ENCODE results near the gene ZNF786. TPM values are rescaled to one million over a fixed set of nuclear protein-coding genes. Genes with fewer than 3 reads are reported as not detected.
"Not testable (repeated sequence)": the region's sequence is repeated elsewhere in the genome, so short reads cannot be mapped to it uniquely, and the experiment has no call there.

ZNF786 gene
- polyA plus RNA-seq, 3 donors = 0.84 to 2.6 (median 1.2) TPM

- no peaks in the 10 kb centered on the region for H3K4me1 Mint-ChIP-seq
- Histone ChIP-seq H3K9ac (ENCODE audit: insufficient read depth, low read length, poor library complexity, severe bottlenecking) (no peak overlapping the region), H2AFZ (ENCODE audit: insufficient read depth, low read depth, low read length, poor library complexity, severe bottlenecking) (no peak overlapping the region), H3K27ac (ENCODE audit: low read depth in 1 of 2, low read length in 2 of 2) (no peak overlapping the region), H4K20me1 (ENCODE audit: insufficient read depth, low read length) (no peaks in the 10 kb centered on the region), H3K4me1 (ENCODE audit: control insufficient read depth in 1 of 2, insufficient read depth in 2 of 2, low read length in 2 of 2) (no peaks in the 10 kb centered on the region), H3K79me2 (ENCODE audit: insufficient read depth, low read length) (no peaks in the 10 kb centered on the region), H3K9me3 (replicated peaks in 1 of 2; ENCODE audit: control insufficient read depth in 1 of 2, insufficient read depth in 1 of 2, low read length in 2 of 2) (peaks cover 10 to 18% of the 10 kb centered on the region in 2 donors), H3K4me2 (replicated peaks; ENCODE audit: extremely low read depth, low read length, poor library complexity, severe bottlenecking) (no peak overlapping the region), H3K36me3 (replicated peaks in 1 of 2; ENCODE audit: control insufficient read depth in 1 of 2, insufficient read depth in 2 of 2, low read length in 2 of 2) (no peaks in the 10 kb centered on the region), H3K4me3 (replicated peaks in 1 of 3; ENCODE audit: low read depth in 2 of 3, low read length in 3 of 3) (no peak overlapping the region), H3K27me3 (ENCODE audit: control insufficient read depth in 2 of 2, insufficient read depth in 2 of 2, low read length in 2 of 2) (no peaks in the 10 kb centered on the region)
- no peaks in the 10 kb centered on the region for H3K36me3 Mint-ChIP-seq
- intact Hi-C loops (cut with micrococcal nuclease) = no loop called here
- TF ChIP-seq CTCF (IDR thresholded peaks at IDR 0.05) = no peak
- peaks cover 0 to 3% (median 0%) of the 10 kb centered on the region in 3 donors for H3K27me3 Mint-ChIP-seq (ENCODE audit: low read depth in 3 of 3)
- no peak overlapping the region for H3K27ac Mint-ChIP-seq
- H3K4me3 Mint-ChIP-seq = no peak overlapping the region
- WGBS (ENCODE audit: insufficient coverage) = 100% methylated on average over 1 of the region's 1 CpG
- peaks cover 21 to 35% (median 25%) of the 10 kb centered on the region in 7 donors for H3K9me3 Mint-ChIP-seq
- no peak for DNase-seq
Observed at GRCh38 chr7:149036676-149037075, 53.8 kb downstream of the ZNF786 start.

DNA sequence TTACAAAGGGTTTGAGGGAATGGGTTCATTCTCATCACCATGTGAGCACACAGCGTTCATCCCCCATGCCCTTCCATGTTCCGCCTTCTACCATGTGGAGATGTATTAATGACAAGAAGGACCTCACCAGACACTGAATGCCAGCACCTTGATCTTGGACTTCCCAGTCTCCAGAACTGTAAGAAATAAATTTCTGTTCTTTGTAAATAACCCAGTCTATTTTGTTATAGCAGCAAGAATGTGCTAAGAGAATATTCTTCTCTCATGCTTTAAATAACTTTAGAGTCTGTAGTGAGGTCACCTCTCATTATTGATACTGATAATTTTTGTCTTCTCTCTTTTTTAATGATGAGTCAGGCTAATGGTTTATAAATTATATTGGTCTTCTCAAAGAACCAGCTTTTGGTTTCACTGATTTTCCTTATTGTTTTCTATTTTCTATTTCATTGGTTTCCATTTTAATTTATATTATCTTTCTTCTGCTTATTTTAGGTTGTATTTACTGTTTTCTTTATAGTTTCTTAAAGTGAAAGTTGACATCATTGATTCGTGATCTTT, 59.1 kb downstream of the ZNF786 start:
- peaks cover 20% of the 10 kb centered on the region for H3K4me1 Mint-ChIP-seq
- Histone ChIP-seq H3K9ac (ENCODE audit: insufficient read depth, low read length, poor library complexity, severe bottlenecking) (no peak overlapping the region), H3K79me2 (ENCODE audit: insufficient read depth, low read length) (peaks cover 17% of the 10 kb centered on the region), H3K4me3 (replicated peaks in 1 of 3; ENCODE audit: low read depth in 2 of 3, low read length in 3 of 3) (no peak overlapping the region), H4K20me1 (ENCODE audit: insufficient read depth, low read length) (no peaks in the 10 kb centered on the region), H2AFZ (ENCODE audit: insufficient read depth, low read depth, low read length, poor library complexity, severe bottlenecking) (no peak overlapping the region), H3K4me2 (replicated peaks; ENCODE audit: extremely low read depth, low read length, poor library complexity, severe bottlenecking) (no peak overlapping the region), H3K4me1 (ENCODE audit: control insufficient read depth in 1 of 2, insufficient read depth in 2 of 2, low read length in 2 of 2) (peaks cover 15 to 27% of the 10 kb centered on the region in 2 donors), H3K27ac (ENCODE audit: low read depth in 1 of 2, low read length in 2 of 2) (no peak overlapping the region), H3K36me3 (replicated peaks in 1 of 2; ENCODE audit: control insufficient read depth in 1 of 2, insufficient read depth in 2 of 2, low read length in 2 of 2) (no peaks in the 10 kb centered on the region), H3K27me3 (ENCODE audit: control insufficient read depth in 2 of 2, insufficient read depth in 2 of 2, low read length in 2 of 2) (no peaks in the 10 kb centered on the region), H3K9me3 (replicated peaks in 1 of 2; ENCODE audit: control insufficient read depth in 1 of 2, insufficient read depth in 1 of 2, low read length in 2 of 2) (peaks cover 5 to 6% of the 10 kb centered on the region in 2 donors)
- peaks cover 5 to 13% (median 8%) of the 10 kb centered on the region in 7 donors for H3K9me3 Mint-ChIP-seq
- intact Hi-C loops (cut with micrococcal nuclease) = no loop called here
- no peak overlapping the region for H3K27ac Mint-ChIP-seq
- H3K36me3 Mint-ChIP-seq = no peaks in the 10 kb centered on the region
- TF ChIP-seq CTCF (IDR thresholded peaks at IDR 0.05) = no peak
- no peak for DNase-seq
- WGBS (ENCODE audit: insufficient coverage) = no CpG with 5 or more reads among the region's 3 CpGs
- H3K27me3 Mint-ChIP-seq (ENCODE audit: low read depth in 3 of 3) = peaks cover 2 to 3% (median 2%) of the 10 kb centered on the region in 3 donors
- no peak overlapping the region for H3K4me3 Mint-ChIP-seq

DNA sequence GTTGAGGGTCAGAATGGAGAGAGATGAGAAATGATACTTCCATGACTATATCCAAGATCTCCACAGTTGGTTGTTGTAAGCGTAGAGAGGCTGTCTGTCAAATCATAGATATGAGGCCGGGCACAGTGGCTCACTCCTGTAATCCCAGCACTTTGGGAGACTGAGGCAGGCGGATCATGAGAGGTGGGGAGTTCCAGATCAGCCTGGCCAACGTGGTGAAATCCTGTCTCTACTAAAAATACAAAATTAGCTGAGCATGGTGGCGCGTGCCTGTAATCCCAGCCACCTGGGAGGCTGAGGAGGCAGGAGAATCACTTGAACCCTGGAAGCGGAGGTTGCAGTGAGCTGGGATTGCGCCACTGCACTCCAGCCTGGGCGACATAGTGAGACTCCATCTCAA, 60.1 kb downstream of the ZNF786 start:
- H3K79me2 ChIP-seq (ENCODE audit: insufficient read depth, low read length) = peaks cover 27% of the 10 kb centered on the region
- H2AFZ ChIP-seq (ENCODE audit: insufficient read depth, low read depth, low read length, poor library complexity, severe bottlenecking); H3K4me3 ChIP-seq (replicated peaks in 1 of 3; ENCODE audit: low read depth in 2 of 3, low read length in 3 of 3); H3K36me3 Mint-ChIP-seq; H3K27ac ChIP-seq (ENCODE audit: low read depth in 1 of 2, low read length in 2 of 2); H3K27me3 Mint-ChIP-seq (ENCODE audit: low read depth in 3 of 3); H3K27me3 ChIP-seq (ENCODE audit: control insufficient read depth in 2 of 2, insufficient read depth in 2 of 2, low read length in 2 of 2); H3K9ac ChIP-seq (ENCODE audit: insufficient read depth, low read length, poor library complexity, severe bottlenecking); H3K9me3 ChIP-seq (replicated peaks in 1 of 2; ENCODE audit: control insufficient read depth in 1 of 2, insufficient read depth in 1 of 2, low read length in 2 of 2); H3K36me3 ChIP-seq (replicated peaks in 1 of 2; ENCODE audit: control insufficient read depth in 1 of 2, insufficient read depth in 2 of 2, low read length in 2 of 2); DNase-seq; H3K4me3 Mint-ChIP-seq; H3K9me3 Mint-ChIP-seq; H4K20me1 ChIP-seq (ENCODE audit: insufficient read depth, low read length); intact Hi-C loops (cut with micrococcal nuclease); H3K4me2 ChIP-seq (replicated peaks; ENCODE audit: extremely low read depth, low read length, poor library complexity, severe bottlenecking): not testable (repeated sequence)
- peak overlapping the region in 1 of 7 donors; percentile 32 for H3K27ac Mint-ChIP-seq
- 100% methylated on average over 7 of the region's 9 CpGs for WGBS (ENCODE audit: insufficient coverage)
- peaks cover 15 to 27% of the 10 kb centered on the region in 2 donors for H3K4me1 ChIP-seq (ENCODE audit: control insufficient read depth in 1 of 2, insufficient read depth in 2 of 2, low read length in 2 of 2)
- peaks cover 24% of the 10 kb centered on the region for H3K4me1 Mint-ChIP-seq
